IgD-negative memory B cell (primary cell): Measurements from ENCODE around the gene MGMT. TPM values are rescaled to one million over a fixed set of nuclear protein-coding genes. Genes with fewer than 3 reads are reported as not detected.
A peak's percentile ranks its signal among the peaks of the same experiment; 100 is the strongest.

Source experiments
- H3K27ac Mint-ChIP-seq, 3 donors: one replicate each; pipeline ENCODE4 v1.8.0; 2020 to 2022; ENCODE audit warnings: mild to moderate bottlenecking in 3 of 3, mixed read lengths in 3 of 3, moderate library complexity in 1 of 3
- H3K27me3 Mint-ChIP-seq: one replicate; pipeline ENCODE4 v1.8.0; 2021; ENCODE audit warnings: mixed read lengths
- H3K36me3 Mint-ChIP-seq: one replicate; pipeline ENCODE4 v1.8.0; 2020; ENCODE audit warnings: mild to moderate bottlenecking, mixed read lengths
- H3K4me1 Mint-ChIP-seq, 3 donors: one replicate each; pipeline ENCODE4 v1.8.0; 2020 to 2022; ENCODE audit warnings: mixed read lengths in 3 of 3, mild to moderate bottlenecking in 1 of 3
- H3K4me3 Mint-ChIP-seq, 4 donors: one replicate each; pipeline ENCODE4 v1.8.0; 2020 to 2022; ENCODE audit warnings: mild to moderate bottlenecking in 4 of 4, mixed read lengths in 4 of 4, moderate library complexity in 3 of 4
- H3K9me3 Mint-ChIP-seq, 3 donors: one replicate each; pipeline ENCODE4 v1.8.0; 2020 to 2021; ENCODE audit warnings: mixed read lengths in 3 of 3, mild to moderate bottlenecking in 1 of 3
- polyA plus RNA-seq: library from polyadenylated mRNA; unstranded; fragments of 300-500 nt; fragmentation: Illumina TruSeq; gene quantifications from one replicate; pipeline ENCODE4 v1.2.3, GENCODE V29; 2021

Gene MGMT
- polyA plus RNA-seq, 1 donor from 2014 or later = 35.1 TPM

- Mint-ChIP-seq H3K4me3 (no peak overlapping the region), H3K27ac (no peak overlapping the region), H3K36me3 (peaks cover 13% of the 10 kb centered on the region), H3K27me3 (no peaks in the 10 kb centered on the region), H3K4me1 (no peaks in the 10 kb centered on the region), H3K9me3 (peaks cover 0 to 2% (median 0%) of the 10 kb centered on the region in 3 donors)
Observed at GRCh38 chr10:129769381-129770116, 302.5 kb downstream of the MGMT start.

GRCh38 chr10:129770286-129770685 is 303.2 kb downstream of the MGMT start:
- Mint-ChIP-seq H3K9me3 (peaks cover 0 to 2% (median 0%) of the 10 kb centered on the region in 3 donors), H3K4me1 (no peaks in the 10 kb centered on the region), H3K4me3 (no peak overlapping the region), H3K36me3 (peaks cover 13% of the 10 kb centered on the region), H3K27me3 (no peaks in the 10 kb centered on the region), H3K27ac (no peak overlapping the region)

- Mint-ChIP-seq H3K27me3 (no peaks in the 10 kb centered on the region), H3K4me3 (no peak overlapping the region), H3K4me1 (no peaks in the 10 kb centered on the region), H3K36me3 (peaks cover 13% of the 10 kb centered on the region), H3K9me3 (peaks cover 0 to 2% (median under 1%) of the 10 kb centered on the region in 3 donors), H3K27ac (no peak overlapping the region)
Observed at GRCh38 chr10:129771024-129771423, 304.0 kb downstream of the MGMT start.

- H3K27me3 Mint-ChIP-seq = no peaks in the 10 kb centered on the region
- H3K9me3 Mint-ChIP-seq = peaks cover 0 to 6% (median 3%) of the 10 kb centered on the region in 3 donors
Observed at GRCh38 chr10:129771576-129771975, 304.5 kb downstream of the MGMT start.

GRCh38 chr10:129771991-129772431 is 305.0 kb downstream of the MGMT start:
- H3K36me3 Mint-ChIP-seq = peaks cover 13% of the 10 kb centered on the region
- H3K4me3 Mint-ChIP-seq = no peak overlapping the region
- no peaks in the 10 kb centered on the region for H3K4me1 Mint-ChIP-seq
- peaks cover 0 to 10% (median 3%) of the 10 kb centered on the region in 3 donors for H3K9me3 Mint-ChIP-seq
- H3K27me3 Mint-ChIP-seq = no peaks in the 10 kb centered on the region
- peak overlapping the region in 1 of 3 donors; percentile 4 for H3K27ac Mint-ChIP-seq

More at GRCh38 chr10:129771576-129771975, 304.5 kb downstream of the MGMT start:
- no peak overlapping the region for H3K27ac Mint-ChIP-seq
- H3K4me1 Mint-ChIP-seq = no peaks in the 10 kb centered on the region
- peaks cover 13% of the 10 kb centered on the region for H3K36me3 Mint-ChIP-seq
- peak overlapping the region in 1 of 4 donors; percentile 43 for H3K4me3 Mint-ChIP-seq

GRCh38 chr10:129772468-129773358 is 305.7 kb downstream of the MGMT start:
- Mint-ChIP-seq H3K4me3 (no peak overlapping the region), H3K27me3 (no peaks in the 10 kb centered on the region), H3K36me3 (peaks cover 13% of the 10 kb centered on the region), H3K4me1 (no peaks in the 10 kb centered on the region), H3K27ac (no peak overlapping the region), H3K9me3 (peaks cover 2 to 17% (median 3%) of the 10 kb centered on the region in 3 donors)

GRCh38 chr10:129773359-129773990 is 306.4 kb downstream of the MGMT start:
- Mint-ChIP-seq H3K4me3 (no peak overlapping the region), H3K27me3 (no peaks in the 10 kb centered on the region), H3K36me3 (peaks cover 9% of the 10 kb centered on the region), H3K4me1 (no peaks in the 10 kb centered on the region), H3K27ac (no peak overlapping the region), H3K9me3 (peaks cover 2 to 18% (median 3%) of the 10 kb centered on the region in 3 donors)

- Mint-ChIP-seq H3K36me3 (peaks cover 8% of the 10 kb centered on the region), H3K9me3 (peaks cover 2 to 18% (median 3%) of the 10 kb centered on the region in 3 donors), H3K27ac (no peak overlapping the region), H3K4me1 (no peaks in the 10 kb centered on the region), H3K4me3 (no peak overlapping the region), H3K27me3 (no peaks in the 10 kb centered on the region)
Observed at GRCh38 chr10:129774082-129774735, 307.2 kb downstream of the MGMT start.

- no peaks in the 10 kb centered on the region for H3K4me1 Mint-ChIP-seq
- H3K4me3 Mint-ChIP-seq = no peak overlapping the region
- H3K27me3 Mint-ChIP-seq = no peaks in the 10 kb centered on the region
- H3K27ac Mint-ChIP-seq = no peak overlapping the region
- H3K9me3 Mint-ChIP-seq = peaks cover 2 to 18% (median 3%) of the 10 kb centered on the region in 3 donors
- H3K36me3 Mint-ChIP-seq = peaks cover 3% of the 10 kb centered on the region
Observed at GRCh38 chr10:129774736-129775401, 307.8 kb downstream of the MGMT start.

GRCh38 chr10:129775681-129776080 is 308.6 kb downstream of the MGMT start:
- peaks cover 2 to 18% (median 3%) of the 10 kb centered on the region in 3 donors for H3K9me3 Mint-ChIP-seq
- H3K27ac Mint-ChIP-seq = no peak overlapping the region
- no peaks in the 10 kb centered on the region for H3K4me1 Mint-ChIP-seq
- H3K4me3 Mint-ChIP-seq = no peak overlapping the region
- peaks cover 3% of the 10 kb centered on the region for H3K36me3 Mint-ChIP-seq
- H3K27me3 Mint-ChIP-seq = no peaks in the 10 kb centered on the region

GRCh38 chr10:129777687-129778086 is 310.6 kb downstream of the MGMT start:
- peaks cover 3 to 20% (median 5%) of the 10 kb centered on the region in 3 donors for H3K9me3 Mint-ChIP-seq
- no peaks in the 10 kb centered on the region for H3K27me3 Mint-ChIP-seq
- no peak overlapping the region for H3K4me3 Mint-ChIP-seq
- no peak overlapping the region for H3K27ac Mint-ChIP-seq
- no peaks in the 10 kb centered on the region for H3K4me1 Mint-ChIP-seq
- H3K36me3 Mint-ChIP-seq = peaks cover 2% of the 10 kb centered on the region

GRCh38 chr10:129778571-129778970 is 311.5 kb downstream of the MGMT start:
- Mint-ChIP-seq H3K4me3 (no peak overlapping the region), H3K36me3 (peaks cover 3% of the 10 kb centered on the region), H3K4me1 (no peaks in the 10 kb centered on the region), H3K9me3 (peaks cover 5 to 25% (median 9%) of the 10 kb centered on the region in 3 donors), H3K27ac (no peak overlapping the region), H3K27me3 (no peaks in the 10 kb centered on the region)

GRCh38 chr10:129779126-129780111 is 312.4 kb downstream of the MGMT start:
- H3K9me3 Mint-ChIP-seq = peaks cover 8 to 25% (median 12%) of the 10 kb centered on the region in 3 donors
- no peaks in the 10 kb centered on the region for H3K27me3 Mint-ChIP-seq
- H3K4me1 Mint-ChIP-seq = peaks cover 0 to under 1% (median 0%) of the 10 kb centered on the region in 3 donors
- H3K4me3 Mint-ChIP-seq = no peak overlapping the region
- peaks cover 3% of the 10 kb centered on the region for H3K36me3 Mint-ChIP-seq
- H3K27ac Mint-ChIP-seq = no peak overlapping the region
